RWPE1 (cell line): Measurements from ENCODE around the gene BCL2L12.
A peak's percentile ranks its signal among the peaks of the same experiment; 100 is the strongest.

Experiments used
- CTCF ChIA-PET: fragments of 350-600 bp; sonication (Branson Sonifier 250); formaldehyde crosslinking; extraction: SDS; loops from one replicate; lab custom pipeline; 2021; lab: Yijun Ruan, JAX
- POLR2A ChIA-PET: fragments of 400-600 bp; formaldehyde crosslinking; extraction: SDS; loops from one replicate; lab custom pipeline; 2020; ENCODE audit warnings: antibody characterized with exemption; ENCODE audit not compliant: low non-redundant PET; lab: Yijun Ruan, JAX
- DNase-seq: peaks from one replicate; pipeline ENCODE4 v3.0.0; 2012; ENCODE audit warnings: low spot score
- H3K27ac ChIP-seq: fragments of 450-650 bp; 2 replicates; pipeline ENCODE4 v1.5.1; 2017
- CTCF ChIP-seq: fragments of 450-650 bp; conservative IDR thresholded peaks from 2 replicates; pipeline ENCODE4 v1.5.1; 2017; ENCODE audit warnings: low read depth, mild to moderate bottlenecking

BCL2L12 gene

GRCh38 chr19:49677901-49678674 is 12.4 kb downstream of the BCL2L12 start:
- peak overlapping the region; percentile 88 for H3K27ac ChIP-seq
- CTCF ChIA-PET, result interaction anchor here (0.6 to 1.0 kb wide), 2 partner anchors 11 to 170 kb away, joined by 3 to 5 read pairs; partner anchors contain the start of gene ADM5
- TF ChIP-seq CTCF, result peak; percentile 62
- DNase-seq, result peak; percentile 65
- POLR2A ChIA-PET, result interaction anchor here (1.8 kb wide), 1 partner anchor 36 kb away, joined by 4 read pairs; the partner anchor contains the start of gene SCAF1

GRCh38 chr19:49678985-49679770 is 13.4 kb downstream of the BCL2L12 start:
- H3K27ac ChIP-seq, result peak overlapping the region; percentile 88
- POLR2A ChIA-PET, result no interaction called here

GRCh38 chr19:49679771-49680413 is 14.2 kb downstream of the BCL2L12 start:
- DNase-seq, result no peak
- H3K27ac ChIP-seq, result peak overlapping the region; percentile 88
- ChIA-PET CTCF (interaction anchor here (0.7 to 1.1 kb wide), 2 partner anchors 110 to 339 kb away, joined by 3 to 4 read pairs; no protein-coding TSS in a partner anchor), POLR2A (no interaction called here)
- TF ChIP-seq CTCF, result no peak

More at GRCh38 chr19:49678985-49679770, 13.4 kb downstream of the BCL2L12 start:
- CTCF ChIA-PET, result interaction anchor here (0.6 to 1.1 kb wide), 3 partner anchors 9 to 109 kb away, joined by 3 to 5 read pairs (median 3); partner anchors contain the start of gene ADM5
- no peak for DNase-seq
- TF ChIP-seq CTCF, result no peak

GRCh38 chr19:49680421-49681351 is 15.0 kb downstream of the BCL2L12 start:
- H3K27ac ChIP-seq, result peak overlapping the region; percentile 88
- POLR2A ChIA-PET, result no interaction called here
- peak; percentile 89 for DNase-seq
- TF ChIP-seq CTCF, result peak; percentile 99
- CTCF ChIA-PET, result interaction anchor here (0.5 to 1.1 kb wide), 14 partner anchors 8 to 340 kb away, joined by 3 to 5 read pairs (median 3); partner anchors contain the start of genes ADM5 and NOSIP

GRCh38 chr19:49681830-49682229 is 16.1 kb downstream of the BCL2L12 start:
- no peak for DNase-seq
- ChIA-PET CTCF (interaction anchor here (0.6 to 1.1 kb wide), 3 partner anchors 46 to 179 kb away, joined by 3 to 5 read pairs (median 5); no protein-coding TSS in a partner anchor), POLR2A (no interaction called here)
- peak overlapping the region; percentile 88; the same call in 1 of the 2 replicates for H3K27ac ChIP-seq
- no peak for TF ChIP-seq CTCF
